HepG2 (cell line): ENCODE data around the gene FRMD5. TPM values are rescaled to one million over a fixed set of nuclear protein-coding genes. Genes with fewer than 3 reads are reported as not detected.

Source experiments
- ATAC-seq: fragments of 200-7000 bp; cut with Tn5 transposase; 3 replicates; pipeline ENCODE4 v1.9.1; 2020; ENCODE audit warnings: mild to moderate bottlenecking, moderate library complexity
- BruUV-seq: library from RNA; stranded (reverse); fragments of 400-500 nt; replicated peaks from 2 replicates; lab custom pipeline; 2021; lab: Mats Ljungman, UMichigan
- CTCF ChIA-PET: fragments of 300-600 bp; formaldehyde crosslinking; extraction: SDS; loops from one replicate; lab custom pipeline; 2021; ENCODE audit warnings: low total read pairs, inconsistent platforms, low intra/inter-chr PET ratio; lab: Yijun Ruan, JAX
- POLR2A ChIA-PET: fragments of 350-600 bp; sonication (Branson Sonifier 250); formaldehyde crosslinking; loops from one replicate; lab custom pipeline; 2020; ENCODE audit warnings: antibody characterized with exemption, inconsistent platforms; lab: Yijun Ruan, JAX
- DNase-seq: peaks from one replicate; pipeline ENCODE4 v3.0.0-alpha.2; 2015; ENCODE audit warnings: low spot score
- FAIRE-seq: peaks from 3 replicates; lab custom pipeline; 2011; peaks lifted over from hg19 to GRCh38; lab: Jason Lieb, UNC
- H2AFZ ChIP-seq: one replicate; pipeline ENCODE4 v1.6.1; 2011; ENCODE audit warnings: low read length, inconsistent platforms
- H3K27ac ChIP-seq: fragments of 300-600 bp; 3 replicates; pipeline ENCODE4 v1.8.0; 2011; ENCODE audit warnings: mixed run types, mild to moderate bottlenecking, mixed read lengths, low read length, inconsistent platforms; ENCODE audit not compliant: insufficient read depth; ENCODE audit errors: extremely low read length
- H3K27me3 ChIP-seq, 2 experiments: fragments of 200-600 bp in 1 of 2; 2 replicates in 1 of 2; 3 replicates in 1 of 2; pipeline versions ENCODE4 v1.6.0 to v1.8.0; 2011; ENCODE audit warnings: low read length in 2 of 2, mild to moderate bottlenecking in 2 of 2, moderate library complexity in 2 of 2, inconsistent platforms in 1 of 2; ENCODE audit not compliant: insufficient read depth in 2 of 2, control insufficient read depth in 1 of 2
- H3K36me3 ChIP-seq, 2 experiments: fragments of 200-600 bp in 1 of 2; replicated peaks in 1 of 2; 2 replicates in 1 of 2; 3 replicates in 1 of 2; pipeline versions ENCODE4 v1.5.1 to v1.8.0; 2011; ENCODE audit warnings: low read length in 2 of 2, inconsistent platforms in 1 of 2; ENCODE audit not compliant: insufficient read depth in 2 of 2, control insufficient read depth in 1 of 2
- H3K4me1 ChIP-seq: 2 replicates; pipeline ENCODE4 v1.5.1; 2012; ENCODE audit warnings: low read length, inconsistent platforms; ENCODE audit not compliant: insufficient read depth
- H3K4me2 ChIP-seq: 2 replicates; pipeline ENCODE4 v1.6.0; 2011; ENCODE audit warnings: low read depth, low read length, inconsistent platforms
- H3K4me3 ChIP-seq, 3 experiments: fragments of 200-600 bp in 1 of 3; sonication (generic), shearing (Covaris generic) in 1 of 3; replicated peaks in 1 of 3; 2 replicates each; pipeline ENCODE4 v1.5.1; 2011 to 2016; ENCODE audit warnings: low read length in 3 of 3, inconsistent platforms in 2 of 3, low read depth in 2 of 3, mild to moderate bottlenecking in 2 of 3, control low read depth in 1 of 3, mixed read lengths in 1 of 3; ENCODE audit not compliant: insufficient read depth in 1 of 3
- H3K79me2 ChIP-seq: one replicate; pipeline ENCODE4 v1.6.1; 2011; ENCODE audit warnings: low read length, inconsistent platforms; ENCODE audit not compliant: insufficient read depth
- H3K9ac ChIP-seq: 2 replicates; pipeline ENCODE4 v1.6.0; 2011; ENCODE audit warnings: mild to moderate bottlenecking, low read depth, low read length, inconsistent platforms; ENCODE audit not compliant: insufficient read depth
- H3K9me3 ChIP-seq: 2 replicates; pipeline ENCODE4 v1.5.1; 2012; ENCODE audit warnings: mild to moderate bottlenecking, low read length
- H4K20me1 ChIP-seq: 2 replicates; pipeline ENCODE4 v1.6.0; 2011; ENCODE audit warnings: inconsistent platforms, mild to moderate bottlenecking, low read length, moderate library complexity; ENCODE audit not compliant: insufficient read depth
- ARID2 ChIP-seq: sonication (generic); formaldehyde crosslinking; IDR thresholded peaks from 2 replicates; pipeline ENCODE4 v1.8.1; 2022; ENCODE audit warnings: mild to moderate bottlenecking, missing genetic modification reagents, borderline replicate concordance
- GABPA ChIP-seq, 2 experiments: IDR thresholded peaks; 2 replicates each; pipeline ENCODE4 v1.6.1; 2011 to 2016; ENCODE audit warnings: low read depth in 2 of 2, low read length in 1 of 2, missing biosample characterization in 1 of 2, missing genetic modification characterization in 1 of 2
- HIC2 ChIP-seq: sonication (generic); formaldehyde crosslinking; IDR thresholded peaks from 2 replicates; pipeline ENCODE4 v1.9.0; 2022; ENCODE audit warnings: low read depth, missing genetic modification reagents
- IRX3 ChIP-seq: sonication (generic); formaldehyde crosslinking; IDR thresholded peaks from 2 replicates; pipeline ENCODE4 v1.8.1; 2023; ENCODE audit warnings: mild to moderate bottlenecking, low read depth, missing genetic modification reagents, borderline replicate concordance
- MZF1 ChIP-seq: sonication (generic); formaldehyde crosslinking; IDR thresholded peaks from 2 replicates; pipeline ENCODE4 v1.8.1; 2023; ENCODE audit warnings: mild to moderate bottlenecking, missing genetic modification reagents, borderline replicate concordance
- SKI ChIP-seq: fragments of 450-650 bp; IDR thresholded peaks from one replicate; pipeline ENCODE4 v1.6.1; 2018; ENCODE audit warnings: mild to moderate bottlenecking; ENCODE audit not compliant: partially characterized antibody
- SMAD3 ChIP-seq: sonication (generic); formaldehyde crosslinking; IDR thresholded peaks from 2 replicates; pipeline ENCODE4 v1.4.0; 2020; ENCODE audit warnings: missing genetic modification reagents
- SOX13 ChIP-seq, 3 experiments: fragments of 450-650 bp in 1 of 3; sonication (generic) in 1 of 3; formaldehyde crosslinking in 1 of 3; IDR thresholded peaks in 2 of 3; conservative IDR thresholded peaks in 1 of 3; 2 replicates each; pipeline versions ENCODE4 v1.5.0 to v1.6.1; 2016 to 2020; ENCODE audit warnings: antibody characterized with exemption in 1 of 3, mild to moderate bottlenecking in 1 of 3, missing compliant biosample characterization in 1 of 3, missing genetic modification reagents in 1 of 3, moderate library complexity in 1 of 3
- ZBTB25 ChIP-seq: IDR thresholded peaks from 2 replicates; pipeline ENCODE4 v1.6.1; 2018; ENCODE audit warnings: missing genetic modification reagents
- ZMAT3 ChIP-seq: sonication (generic); formaldehyde crosslinking; conservative IDR thresholded peaks from 2 replicates; pipeline ENCODE4 v1.7.0; 2021; ENCODE audit warnings: missing genetic modification reagents
- ZNF124 ChIP-seq: sonication (generic); formaldehyde crosslinking; IDR thresholded peaks from 2 replicates; pipeline ENCODE4 v1.4.0; 2020; ENCODE audit warnings: missing genetic modification reagents
- ZNF574 ChIP-seq: sonication (generic); formaldehyde crosslinking; IDR thresholded peaks from 2 replicates; pipeline ENCODE4 v1.4.0; 2020; ENCODE audit warnings: missing genetic modification reagents
- ZNF704 ChIP-seq: sonication (generic); formaldehyde crosslinking; IDR thresholded peaks from 2 replicates; pipeline ENCODE4 v1.8.1; 2023; ENCODE audit warnings: mild to moderate bottlenecking, inconsistent platforms, moderate library complexity, missing genetic modification reagents, borderline replicate concordance
- ZNF747 ChIP-seq: sonication (generic); formaldehyde crosslinking; IDR thresholded peaks from 2 replicates; pipeline ENCODE4 v1.8.1; 2023; ENCODE audit warnings: missing genetic modification reagents, mild to moderate bottlenecking, borderline replicate concordance
- WGBS: methylation state at CpG from one replicate; pipeline ENCODE4 v1.1.6; 2017; ENCODE audit warnings: low lambda C conversion rate; 5-methylcytosine and 5-hydroxymethylcytosine counted together
- in situ Hi-C: cut with HindIII; loops from 2 replicates; pipeline ENCODE4 v1.10.0; 2017; ENCODE audit warnings: low pct_unique_long_range_greater_than_20kb; ENCODE audit not compliant: extremely low pct_ligation_motif_present
- intact Hi-C: fragments of 100-400 bp; cut with micrococcal nuclease; formaldehyde crosslinking; loops from one replicate; pipeline ENCODE4 v1.10.0; 2022; ENCODE audit not compliant: unreplicated experiment
- polyA plus RNA-seq, 8 experiments: library from polyadenylated mRNA; depleted of rRNA in 3 of 8; stranded (reverse) in 7 of 8; unstranded in 1 of 8; fragments of >200 nt; fragmentation: Illumina TruSeq in 4 of 8; extraction: Trizol in 4 of 8; gene quantifications; 2 replicates each; pipeline versions ENCODE4 v1.2.1 to v1.2.3, GENCODE V29; 2011 to 2016; ENCODE audit warnings: low read depth in 4 of 8, missing spikeins in 1 of 8, mixed read lengths in 1 of 8; ENCODE audit not compliant: insufficient read depth in 1 of 8
- total RNA-seq, 5 experiments: library from RNA; depleted of rRNA; stranded (reverse); fragments of >200 nt; fragmentation: Illumina TruSeq; extraction: Trizol; gene quantifications; 2 replicates each; pipeline ENCODE4 v1.2.3, GENCODE V29; 2016; ENCODE audit warnings: low read depth in 1 of 5

Gene FRMD5
- total and polyA plus RNA-seq, 2 of the 13 experiments (the other 11 are each of a cell fraction or from before 2014, with no cell fraction given): 0.93 to 1.5 TPM

GRCh38 chr15:43927203-43927602 lies 267.9 kb downstream of the FRMD5 start:
- no peak for DNase-seq
- no peak for FAIRE-seq
- no peak for ATAC-seq
- no peak overlapping the region for H3K9ac ChIP-seq
- H3K27me3 ChIP-seq: peaks cover 0 to 6% of the 10 kb centered on the region in 2 experiments; a peak in 1 of 5 replicates
- no peaks in the 10 kb centered on the region for H3K36me3 ChIP-seq
- BruUV-seq: no TSS peak
- WGBS: 14% methylated on average over 4 of the region's 4 CpGs
- H2AFZ ChIP-seq: no peak overlapping the region
- POLR2A ChIA-PET: no interaction called here
- intact Hi-C loops: no loop called here
- CTCF ChIA-PET: no interaction called here
- H3K9me3 ChIP-seq: no peaks in the 10 kb centered on the region
- no peak overlapping the region for H3K4me3 ChIP-seq
- no peak overlapping the region for H3K4me2 ChIP-seq
- in situ Hi-C loops: no loop called here
- H3K79me2 ChIP-seq: no peaks in the 10 kb centered on the region
- H3K4me1 ChIP-seq: no peaks in the 10 kb centered on the region
- no peaks in the 10 kb centered on the region for H4K20me1 ChIP-seq
- H3K27ac ChIP-seq: no peak overlapping the region
- TF ChIP-seq SMAD3 (CRISPR knock-in tag) (no peak), GABPA (IDR thresholded peaks at IDR 0.05; ENCODE audit: low read depth, low read length) (no peak), GABPA (CRISPR knock-in tag; IDR thresholded peaks at IDR 0.05; ENCODE audit: low read depth) (no peak), MZF1 (CRISPR knock-in tag) (no peak), ZNF704 (CRISPR knock-in tag) (no peak), SKI (no peak), ZNF574 (no peak), HIC2 (CRISPR knock-in tag) (no peak), SOX13 (IDR thresholded peaks at IDR 0.05) (no peak), SOX13 (CRISPR knock-in tag; conservative IDR thresholded peaks at IDR 0.05 in 1 of 2, IDR thresholded peaks at IDR 0.05 in 1 of 2) (no peak), ZBTB25 (CRISPR knock-in tag) (no peak), ARID2 (CRISPR knock-in tag) (no peak), ZNF124 (CRISPR knock-in tag) (no peak), ZMAT3 (CRISPR knock-in tag) (no peak), ZNF747 (CRISPR knock-in tag) (no peak), IRX3 (CRISPR knock-in tag) (no peak)
